SK-N-MC (cell line): ENCODE results near the gene RUVBL1.
A peak's percentile ranks its signal among the peaks of the same experiment; 100 is the strongest.

Experiments used
- DNase-seq: peaks from one replicate; pipeline ENCODE4 v3.0.0-alpha.2; 2011; ENCODE audit warnings: low read depth, low spot score
- H3K27ac ChIP-seq: fragments of 200-600 bp; sonication (generic); 2 replicates; pipeline ENCODE4 v1.5.1; 2016; ENCODE audit warnings: mixed run types
- H3K36me3 ChIP-seq: fragments of 200-600 bp; sonication (generic); 2 replicates; pipeline ENCODE4 v1.6.1; 2017; ENCODE audit warnings: antibody characterized with exemption, low read length, mixed read lengths; ENCODE audit not compliant: insufficient read depth
- H3K4me3 ChIP-seq: fragments of 200-600 bp; sonication (generic); 2 replicates; pipeline ENCODE4 v1.5.1; 2016
- H3K9ac ChIP-seq: fragments of 200-600 bp; sonication (generic); 2 replicates; pipeline ENCODE4 v1.8.0; 2017; ENCODE audit warnings: mixed run types, mixed read lengths; ENCODE audit not compliant: insufficient read length
- H3K9me3 ChIP-seq: fragments of 200-600 bp; sonication (generic); 2 replicates; pipeline ENCODE4 v1.6.1; 2017; ENCODE audit warnings: low read depth, mild to moderate bottlenecking, antibody characterized with exemption, low read length, moderate library complexity, mixed read lengths
- EZH2 ChIP-seq: fragments of 200-600 bp; sonication (generic); IDR thresholded peaks from one replicate; pipeline ENCODE4 v1.6.1; 2017; ENCODE audit warnings: antibody characterized with exemption
- FOXP2 ChIP-seq: optimal IDR thresholded peaks from 2 replicates; pipeline ENCODE3; 2011; ENCODE audit warnings: mild to moderate bottlenecking, moderate library complexity; ENCODE audit not compliant: insufficient read depth; ENCODE audit errors: extremely low read length, control extremely low read depth
- POLR2AphosphoS5 ChIP-seq: IDR thresholded peaks from 2 replicates; pipeline ENCODE4 v1.6.1; 2012; ENCODE audit warnings: mild to moderate bottlenecking, low read depth, low read length, borderline replicate concordance

RUVBL1 gene

GRCh38 chr3:128069271-128069670 is 54.3 kb downstream of the RUVBL1 start:
- H3K9me3 ChIP-seq = no peaks in the 10 kb centered on the region
- no peak for TF ChIP-seq EZH2
- no peak for TF ChIP-seq FOXP2
- TF ChIP-seq POLR2AphosphoS5 = no peak; the same call in 1 of the 2 replicates

GRCh38 chr3:128068156-128068620 is 55.4 kb downstream of the RUVBL1 start:
- no peak overlapping the region for H3K4me3 ChIP-seq
- no peak for DNase-seq
- H3K9me3 ChIP-seq = no peaks in the 10 kb centered on the region

More at GRCh38 chr3:128069271-128069670, 54.3 kb downstream of the RUVBL1 start:
- no peak for DNase-seq
- no peak overlapping the region for H3K4me3 ChIP-seq
- H3K36me3 ChIP-seq = peaks cover 100% of the 10 kb centered on the region
- H3K27ac ChIP-seq = no peak overlapping the region
- no peak overlapping the region for H3K9ac ChIP-seq

GRCh38 chr3:128067489-128067888 is 56.1 kb downstream of the RUVBL1 start:
- Histone ChIP-seq H3K27ac (no peak overlapping the region), H3K36me3 (peaks cover 100% of the 10 kb centered on the region), H3K9me3 (no peaks in the 10 kb centered on the region), H3K4me3 (no peak overlapping the region), H3K9ac (no peak overlapping the region)
- TF ChIP-seq FOXP2 (no peak), EZH2 (no peak), POLR2AphosphoS5 (no peak)
- no peak for DNase-seq

More at GRCh38 chr3:128068156-128068620, 55.4 kb downstream of the RUVBL1 start:
- TF ChIP-seq POLR2AphosphoS5 (no peak), FOXP2 (no peak), EZH2 (no peak)
- Histone ChIP-seq H3K9ac (no peak overlapping the region), H3K27ac (no peak overlapping the region), H3K36me3 (peaks cover 100% of the 10 kb centered on the region)

GRCh38 chr3:128066676-128067075 is 56.9 kb downstream of the RUVBL1 start:
- no peaks in the 10 kb centered on the region for H3K9me3 ChIP-seq
- no peak overlapping the region for H3K4me3 ChIP-seq
- H3K9ac ChIP-seq = no peak overlapping the region
- H3K27ac ChIP-seq = no peak overlapping the region
- no peak for TF ChIP-seq POLR2AphosphoS5
- TF ChIP-seq FOXP2 = no peak
- TF ChIP-seq EZH2 = no peak
- no peak for DNase-seq
- peaks cover 100% of the 10 kb centered on the region for H3K36me3 ChIP-seq

- Histone ChIP-seq H3K27ac (0 out of 2 replicates have a peak overlapping the region, but pooled peaks have one; percentile 43), H3K9ac (no peak overlapping the region), H3K9me3 (no peaks in the 10 kb centered on the region), H3K36me3 (peaks cover 100% of the 10 kb centered on the region), H3K4me3 (no peak overlapping the region)
- TF ChIP-seq FOXP2 = no peak
- TF ChIP-seq EZH2 = no peak
- TF ChIP-seq POLR2AphosphoS5 = no peak
- DNase-seq = no peak
Observed at GRCh38 chr3:128066114-128066513, 57.5 kb downstream of the RUVBL1 start.

GRCh38 chr3:128064962-128065361 is 58.6 kb downstream of the RUVBL1 start:
- no peak overlapping the region for H3K9ac ChIP-seq
- no peaks in the 10 kb centered on the region for H3K9me3 ChIP-seq
- H3K27ac ChIP-seq = no peak overlapping the region
- peaks cover 100% of the 10 kb centered on the region for H3K36me3 ChIP-seq
- DNase-seq = no peak
- TF ChIP-seq POLR2AphosphoS5 (no peak), FOXP2 (no peak), EZH2 (no peak)
- H3K4me3 ChIP-seq = no peak overlapping the region

GRCh38 chr3:128063865-128064264 is 59.7 kb downstream of the RUVBL1 start:
- Histone ChIP-seq H3K9me3 (no peaks in the 10 kb centered on the region), H3K27ac (no peak overlapping the region), H3K9ac (no peak overlapping the region), H3K36me3 (peaks cover 99% of the 10 kb centered on the region), H3K4me3 (no peak overlapping the region)
- DNase-seq = no peak
- TF ChIP-seq EZH2 (no peak), FOXP2 (no peak), POLR2AphosphoS5 (no peak)

- Histone ChIP-seq H3K9ac (no peak overlapping the region), H3K27ac (no peak overlapping the region), H3K9me3 (no peaks in the 10 kb centered on the region), H3K4me3 (no peak overlapping the region), H3K36me3 (peaks cover 98% of the 10 kb centered on the region)
- DNase-seq = no peak
- TF ChIP-seq EZH2 (no peak), POLR2AphosphoS5 (no peak), FOXP2 (no peak)
Observed at GRCh38 chr3:128062033-128062745, 61.4 kb downstream of the RUVBL1 start.
